ENCODE results near the gene NFIB.

Gene NFIB

GRCh38 chr9:14336244-14336643 is 22.3 kb upstream of the NFIB start:
- Mint-ChIP-seq H3K4me1 (no peaks in the 10 kb centered on the region), H3K9me3 (no peaks in the 10 kb centered on the region), H3K36me3 (no peaks in the 10 kb centered on the region), H3K4me3 (no peak overlapping the region), H3K27ac (no peak overlapping the region)
- ATAC-seq (no peak), DNase-seq (ENCODE audit: low spot score in 2 of 2) (no peak)

- Mint-ChIP-seq H3K4me1 (no peaks in the 10 kb centered on the region), H3K36me3 (no peaks in the 10 kb centered on the region), H3K9me3 (no peaks in the 10 kb centered on the region), H3K27ac (no peak overlapping the region), H3K4me3 (no peak overlapping the region)
- ATAC-seq (no peak), DNase-seq (ENCODE audit: low spot score in 2 of 2) (no peak)
Measured at GRCh38 chr9:14331120-14331519, 17.2 kb upstream of the NFIB start.

GRCh38 chr9:14327036-14327435 is 13.1 kb upstream of the NFIB start:
- ATAC-seq (no peak), DNase-seq (ENCODE audit: low spot score in 2 of 2) (no peak)
- Mint-ChIP-seq H3K4me1 (peaks cover 11% of the 10 kb centered on the region), H3K4me3 (no peak overlapping the region), H3K9me3 (no peaks in the 10 kb centered on the region), H3K36me3 (peaks cover 4% of the 10 kb centered on the region), H3K27ac (no peak overlapping the region)

GRCh38 chr9:14326264-14326826 is 12.4 kb upstream of the NFIB start:
- H3K36me3 Mint-ChIP-seq: peaks cover 4% of the 10 kb centered on the region
- no peak overlapping the region for H3K4me3 Mint-ChIP-seq
- H3K27ac Mint-ChIP-seq: no peak overlapping the region
- ATAC-seq (peak; percentile 94), DNase-seq (ENCODE audit: low spot score in 2 of 2) (no peak)
- H3K4me1 Mint-ChIP-seq: peaks cover 18% of the 10 kb centered on the region
- H3K9me3 Mint-ChIP-seq: no peaks in the 10 kb centered on the region

- no peak for ATAC-seq
- Mint-ChIP-seq H3K36me3 (peaks cover 4% of the 10 kb centered on the region), H3K4me3 (no peak overlapping the region), H3K4me1 (peaks cover 30% of the 10 kb centered on the region), H3K9me3 (no peaks in the 10 kb centered on the region), H3K27ac (no peak overlapping the region)
- DNase-seq (ENCODE audit: low spot score in 2 of 2): no peak
Measured at GRCh38 chr9:14325147-14325546, 11.2 kb upstream of the NFIB start.

- no peak for ATAC-seq
Measured at GRCh38 chr9:14323985-14324650, 10.2 kb upstream of the NFIB start.

GRCh38 chr9:14323083-14323971 is 9.4 kb upstream of the NFIB start:
- no peaks in the 10 kb centered on the region for H3K9me3 Mint-ChIP-seq
- H3K27ac Mint-ChIP-seq: peak overlapping the region; percentile 68
- peaks cover 4% of the 10 kb centered on the region for H3K36me3 Mint-ChIP-seq
- H3K4me1 Mint-ChIP-seq: peaks cover 30% of the 10 kb centered on the region
- H3K4me3 Mint-ChIP-seq: peak overlapping the region; percentile 75
- ATAC-seq (no peak), DNase-seq (ENCODE audit: low spot score in 2 of 2) (no peak)

More at GRCh38 chr9:14323985-14324650, 10.2 kb upstream of the NFIB start:
- no peaks in the 10 kb centered on the region for H3K9me3 Mint-ChIP-seq
- H3K4me3 Mint-ChIP-seq: no peak overlapping the region
- H3K27ac Mint-ChIP-seq: no peak overlapping the region
- peaks cover 30% of the 10 kb centered on the region for H3K4me1 Mint-ChIP-seq
- no peak for DNase-seq (ENCODE audit: low spot score in 2 of 2)
- peaks cover 4% of the 10 kb centered on the region for H3K36me3 Mint-ChIP-seq

- H3K27ac Mint-ChIP-seq: peak overlapping the region; percentile 68
- H3K4me1 Mint-ChIP-seq: peaks cover 33% of the 10 kb centered on the region
- peaks cover 4% of the 10 kb centered on the region for H3K36me3 Mint-ChIP-seq
- ATAC-seq: peak; percentile 79
- H3K4me3 Mint-ChIP-seq: peak overlapping the region; percentile 75
- peak; percentile 66 to 87 for DNase-seq (ENCODE audit: low spot score in 2 of 2)
- no peaks in the 10 kb centered on the region for H3K9me3 Mint-ChIP-seq
Measured at GRCh38 chr9:14322211-14323082, 8.5 kb upstream of the NFIB start.

GRCh38 chr9:14321517-14322130 is 7.7 kb upstream of the NFIB start:
- Mint-ChIP-seq H3K27ac (peak overlapping the region; percentile 40), H3K36me3 (peaks cover 4% of the 10 kb centered on the region), H3K4me1 (peaks cover 40% of the 10 kb centered on the region), H3K9me3 (no peaks in the 10 kb centered on the region), H3K4me3 (peak overlapping the region; percentile 75)
- no peak for DNase-seq (ENCODE audit: low spot score in 2 of 2)
- ATAC-seq: no peak

GRCh38 chr9:14320271-14321181 is 6.6 kb upstream of the NFIB start:
- Mint-ChIP-seq H3K27ac (no peak overlapping the region), H3K36me3 (peaks cover 10% of the 10 kb centered on the region), H3K4me3 (peak overlapping the region; percentile 75), H3K4me1 (peaks cover 46% of the 10 kb centered on the region), H3K9me3 (no peaks in the 10 kb centered on the region)
- no peak for DNase-seq (ENCODE audit: low spot score in 2 of 2)
- ATAC-seq: peak; percentile 29

GRCh38 chr9:14318934-14319580 is 5.1 kb upstream of the NFIB start:
- Mint-ChIP-seq H3K36me3 (peaks cover 17% of the 10 kb centered on the region), H3K9me3 (no peaks in the 10 kb centered on the region), H3K27ac (no peak overlapping the region), H3K4me1 (peaks cover 53% of the 10 kb centered on the region), H3K4me3 (no peak overlapping the region)
- no peak for ATAC-seq
- no peak for DNase-seq (ENCODE audit: low spot score in 2 of 2)

- Mint-ChIP-seq H3K36me3 (peaks cover 20% of the 10 kb centered on the region), H3K27ac (no peak overlapping the region), H3K4me3 (no peak overlapping the region), H3K9me3 (no peaks in the 10 kb centered on the region), H3K4me1 (peaks cover 58% of the 10 kb centered on the region)
- DNase-seq (ENCODE audit: low spot score in 2 of 2): no peak
- ATAC-seq: no peak
Measured at GRCh38 chr9:14318361-14318760, 4.4 kb upstream of the NFIB start.

- H3K4me3 Mint-ChIP-seq: no peak overlapping the region
- H3K36me3 Mint-ChIP-seq: peaks cover 19% of the 10 kb centered on the region
- ATAC-seq (no peak), DNase-seq (ENCODE audit: low spot score in 2 of 2) (no peak)
- peaks cover 55% of the 10 kb centered on the region for H3K4me1 Mint-ChIP-seq
- H3K9me3 Mint-ChIP-seq: no peaks in the 10 kb centered on the region
- no peak overlapping the region for H3K27ac Mint-ChIP-seq
Measured at GRCh38 chr9:14317667-14318320, 3.9 kb upstream of the NFIB start.
